Tibial nerve (tissue), 4 donors: ENCODE data around the gene WDR91.

Experiments
- CTCF ChIP-seq, 5 experiments: fragments of 200-600 bp in 3 of 5; fragments of 450-650 bp in 2 of 5; sonication (generic) in 3 of 5; IDR thresholded peaks; one replicate each; pipeline ENCODE4 v1.5.1; 2016 to 2019; ENCODE audit warnings: antibody characterized with exemption in 5 of 5, mild to moderate bottlenecking in 3 of 5, moderate library complexity in 2 of 5
- EP300 ChIP-seq, 2 donors: sonication (generic); formaldehyde crosslinking; IDR thresholded peaks; one replicate each; pipeline ENCODE4 v1.6.1; 2017; ENCODE audit warnings: antibody characterized with exemption in 2 of 2, mild to moderate bottlenecking in 1 of 2

GRCh38 chr7:135197906-135198655 lies 13.2 kb downstream of the WDR91 start:
- TF ChIP-seq CTCF (IDR thresholded peaks at IDR 0.05) (no peak), EP300 (IDR thresholded peaks at IDR 0.05) (no peak)
